ENCODE measurements around the gene LRP1B. TPM values are rescaled to one million over a fixed set of nuclear protein-coding genes. Genes with fewer than 3 reads are reported as not detected.

LRP1B gene
- total RNA-seq, 1 experiment from 2014 or later: 0.52 TPM

- no peak overlapping the region for H3K4me3 Mint-ChIP-seq
- 0 out of 2 replicates have a peak, but pooled peaks cover 4% of the 10 kb centered on the region for H3K4me1 Mint-ChIP-seq
- TF ChIP-seq NFATC4 (CRISPR knock-in tag; IDR thresholded peaks at IDR 0.05) (no peak), USF1 (CRISPR knock-in tag; IDR thresholded peaks at IDR 0.05) (no peak), HMGA2 (CRISPR knock-in tag; IDR thresholded peaks at IDR 0.05) (no peak), ESRRA (CRISPR knock-in tag; IDR thresholded peaks at IDR 0.05; ENCODE audit: borderline replicate concordance) (no peak), SMAD4 (CRISPR knock-in tag; IDR thresholded peaks at IDR 0.05) (no peak), ETV6 (CRISPR knock-in tag; IDR thresholded peaks at IDR 0.05) (no peak), KAT7 (CRISPR knock-in tag; IDR thresholded peaks at IDR 0.05; ENCODE audit: borderline replicate concordance) (no peak), ZNF396 (CRISPR knock-in tag; IDR thresholded peaks at IDR 0.05; ENCODE audit: borderline replicate concordance) (no peak), TCF7 (CRISPR knock-in tag; IDR thresholded peaks at IDR 0.05; ENCODE audit: low read depth) (no peak), TEAD1 (CRISPR knock-in tag; IDR thresholded peaks at IDR 0.05) (no peak), CTCF (IDR thresholded peaks at IDR 0.05) (no peak), OVOL2 (CRISPR knock-in tag; IDR thresholded peaks at IDR 0.05; ENCODE audit: borderline replicate concordance) (no peak), MYBL2 (CRISPR knock-in tag; IDR thresholded peaks at IDR 0.05) (no peak)
- TF ChIP-seq, protein P1, sequence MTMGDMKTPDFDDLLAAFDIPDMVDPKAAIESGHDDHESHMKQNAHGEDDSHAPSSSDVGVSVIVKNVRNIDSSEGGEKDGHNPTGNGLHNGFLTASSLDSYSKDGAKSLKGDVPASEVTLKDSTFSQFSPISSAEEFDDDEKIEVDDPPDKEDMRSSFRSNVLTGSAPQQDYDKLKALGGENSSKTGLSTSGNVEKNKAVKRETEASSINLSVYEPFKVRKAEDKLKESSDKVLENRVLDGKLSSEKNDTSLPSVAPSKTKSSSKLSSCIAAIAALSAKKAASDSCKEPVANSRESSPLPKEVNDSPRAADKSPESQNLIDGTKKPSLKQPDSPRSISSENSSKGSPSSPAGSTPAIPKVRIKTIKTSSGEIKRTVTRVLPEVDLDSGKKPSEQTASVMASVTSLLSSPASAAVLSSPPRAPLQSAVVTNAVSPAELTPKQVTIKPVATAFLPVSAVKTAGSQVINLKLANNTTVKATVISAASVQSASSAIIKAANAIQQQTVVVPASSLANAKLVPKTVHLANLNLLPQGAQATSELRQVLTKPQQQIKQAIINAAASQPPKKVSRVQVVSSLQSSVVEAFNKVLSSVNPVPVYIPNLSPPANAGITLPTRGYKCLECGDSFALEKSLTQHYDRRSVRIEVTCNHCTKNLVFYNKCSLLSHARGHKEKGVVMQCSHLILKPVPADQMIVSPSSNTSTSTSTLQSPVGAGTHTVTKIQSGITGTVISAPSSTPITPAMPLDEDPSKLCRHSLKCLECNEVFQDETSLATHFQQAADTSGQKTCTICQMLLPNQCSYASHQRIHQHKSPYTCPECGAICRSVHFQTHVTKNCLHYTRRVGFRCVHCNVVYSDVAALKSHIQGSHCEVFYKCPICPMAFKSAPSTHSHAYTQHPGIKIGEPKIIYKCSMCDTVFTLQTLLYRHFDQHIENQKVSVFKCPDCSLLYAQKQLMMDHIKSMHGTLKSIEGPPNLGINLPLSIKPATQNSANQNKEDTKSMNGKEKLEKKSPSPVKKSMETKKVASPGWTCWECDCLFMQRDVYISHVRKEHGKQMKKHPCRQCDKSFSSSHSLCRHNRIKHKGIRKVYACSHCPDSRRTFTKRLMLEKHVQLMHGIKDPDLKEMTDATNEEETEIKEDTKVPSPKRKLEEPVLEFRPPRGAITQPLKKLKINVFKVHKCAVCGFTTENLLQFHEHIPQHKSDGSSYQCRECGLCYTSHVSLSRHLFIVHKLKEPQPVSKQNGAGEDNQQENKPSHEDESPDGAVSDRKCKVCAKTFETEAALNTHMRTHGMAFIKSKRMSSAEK (CRISPR knock-in tag; IDR thresholded peaks at IDR 0.05; ENCODE audit: borderline replicate concordance): no peak
- TF ChIP-seq, protein P2, sequence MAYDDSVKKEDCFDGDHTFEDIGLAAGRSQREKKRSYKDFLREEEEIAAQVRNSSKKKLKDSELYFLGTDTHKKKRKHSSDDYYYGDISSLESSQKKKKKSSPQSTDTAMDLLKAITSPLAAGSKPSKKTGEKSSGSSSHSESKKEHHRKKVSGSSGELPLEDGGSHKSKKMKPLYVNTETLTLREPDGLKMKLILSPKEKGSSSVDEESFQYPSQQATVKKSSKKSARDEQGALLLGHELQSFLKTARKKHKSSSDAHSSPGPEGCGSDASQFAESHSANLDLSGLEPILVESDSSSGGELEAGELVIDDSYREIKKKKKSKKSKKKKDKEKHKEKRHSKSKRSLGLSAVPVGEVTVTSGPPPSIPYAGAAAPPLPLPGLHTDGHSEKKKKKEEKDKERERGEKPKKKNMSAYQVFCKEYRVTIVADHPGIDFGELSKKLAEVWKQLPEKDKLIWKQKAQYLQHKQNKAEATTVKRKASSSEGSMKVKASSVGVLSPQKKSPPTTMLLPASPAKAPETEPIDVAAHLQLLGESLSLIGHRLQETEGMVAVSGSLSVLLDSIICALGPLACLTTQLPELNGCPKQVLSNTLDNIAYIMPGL (CRISPR knock-in tag; IDR thresholded peaks at IDR 0.05): no peak
- TF ChIP-seq, protein P3, sequence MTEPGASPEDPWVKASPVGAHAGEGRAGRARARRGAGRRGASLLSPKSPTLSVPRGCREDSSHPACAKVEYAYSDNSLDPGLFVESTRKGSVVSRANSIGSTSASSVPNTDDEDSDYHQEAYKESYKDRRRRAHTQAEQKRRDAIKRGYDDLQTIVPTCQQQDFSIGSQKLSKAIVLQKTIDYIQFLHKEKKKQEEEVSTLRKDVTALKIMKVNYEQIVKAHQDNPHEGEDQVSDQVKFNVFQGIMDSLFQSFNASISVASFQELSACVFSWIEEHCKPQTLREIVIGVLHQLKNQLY (CRISPR knock-in tag; IDR thresholded peaks at IDR 0.05): no peak
- TF ChIP-seq, protein P4, sequence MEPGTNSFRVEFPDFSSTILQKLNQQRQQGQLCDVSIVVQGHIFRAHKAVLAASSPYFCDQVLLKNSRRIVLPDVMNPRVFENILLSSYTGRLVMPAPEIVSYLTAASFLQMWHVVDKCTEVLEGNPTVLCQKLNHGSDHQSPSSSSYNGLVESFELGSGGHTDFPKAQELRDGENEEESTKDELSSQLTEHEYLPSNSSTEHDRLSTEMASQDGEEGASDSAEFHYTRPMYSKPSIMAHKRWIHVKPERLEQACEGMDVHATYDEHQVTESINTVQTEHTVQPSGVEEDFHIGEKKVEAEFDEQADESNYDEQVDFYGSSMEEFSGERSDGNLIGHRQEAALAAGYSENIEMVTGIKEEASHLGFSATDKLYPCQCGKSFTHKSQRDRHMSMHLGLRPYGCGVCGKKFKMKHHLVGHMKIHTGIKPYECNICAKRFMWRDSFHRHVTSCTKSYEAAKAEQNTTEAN (CRISPR knock-in tag; IDR thresholded peaks at IDR 0.05): no peak
- no peaks in the 10 kb centered on the region for H3K9me3 Mint-ChIP-seq
- H3K27ac Mint-ChIP-seq: no peak overlapping the region
- DNase-seq (ENCODE audit: low spot score): no peak
- no peaks in the 10 kb centered on the region for H3K27me3 Mint-ChIP-seq (ENCODE audit: low read depth)
- no peaks in the 10 kb centered on the region for H3K36me3 Mint-ChIP-seq
- CTCF ChIA-PET: no interaction called here
- no peak for ATAC-seq
- POLR2A ChIA-PET: no interaction called here
Measured at GRCh38 chr2:141835103-141835502, 295.7 kb downstream of the LRP1B start.

Measured in WTC11 (cell line).